HepG2 (cell line): ENCODE measurements around the gene AQP11. TPM values are rescaled to one million over a fixed set of nuclear protein-coding genes. Genes with fewer than 3 reads are reported as not detected.
A peak's percentile ranks its signal among the peaks of the same experiment; 100 is the strongest.

Experiments used
- CEBPB ChIP-seq: IDR thresholded peaks from 2 replicates; pipeline ENCODE4 v1.6.1; 2011; ENCODE audit warnings: low read depth, low read length, improper control_type of control experiment, borderline replicate concordance
- DR1 ChIP-seq: sonication (generic); formaldehyde crosslinking; IDR thresholded peaks from 2 replicates; pipeline ENCODE4 v1.8.0; 2021; ENCODE audit warnings: mild to moderate bottlenecking, missing genetic modification reagents, inconsistent platforms
- ELF1 ChIP-seq: sonication (generic); formaldehyde crosslinking; IDR thresholded peaks from 2 replicates; pipeline ENCODE4 v1.4.0; 2020; ENCODE audit warnings: missing genetic modification reagents
- ELK4 ChIP-seq: sonication (generic); formaldehyde crosslinking; IDR thresholded peaks from 2 replicates; pipeline ENCODE4 v1.9.0; 2021; ENCODE audit warnings: missing genetic modification reagents, borderline replicate concordance
- HMGXB4 ChIP-seq, 2 experiments: sonication (generic) in 1 of 2; formaldehyde crosslinking in 1 of 2; IDR thresholded peaks; 2 replicates each; pipeline versions ENCODE4 v1.4.0 to v1.6.1; 2018 to 2020; ENCODE audit warnings: missing genetic modification reagents in 2 of 2, borderline replicate concordance in 1 of 2, low read depth in 1 of 2, mild to moderate bottlenecking in 1 of 2, missing biosample characterization in 1 of 2
- KLF13 ChIP-seq: sonication (generic); formaldehyde crosslinking; IDR thresholded peaks from 2 replicates; pipeline ENCODE4 v1.4.0; 2020; ENCODE audit warnings: mild to moderate bottlenecking, missing genetic modification reagents
- KLF9 ChIP-seq: IDR thresholded peaks from 2 replicates; pipeline ENCODE4 v1.6.1; 2016; ENCODE audit warnings: low read depth
- MEF2D ChIP-seq: sonication (generic); formaldehyde crosslinking; IDR thresholded peaks from 2 replicates; pipeline ENCODE4 v1.5.1; 2020; ENCODE audit warnings: mild to moderate bottlenecking, missing genetic modification reagents
- PLSCR1 ChIP-seq: sonication (generic); formaldehyde crosslinking; IDR thresholded peaks from 2 replicates; pipeline ENCODE4 v1.5.0; 2020; ENCODE audit warnings: missing genetic modification reagents, mild to moderate bottlenecking, borderline replicate concordance
- POLR2AphosphoS5 ChIP-seq: IDR thresholded peaks from 2 replicates; pipeline ENCODE4 v1.6.1; 2012; ENCODE audit warnings: low read depth, low read length
- RFX1 ChIP-seq: fragments of 450-650 bp; IDR thresholded peaks from 2 replicates; pipeline ENCODE4 v1.6.1; 2017
- RORA ChIP-seq: sonication (generic); formaldehyde crosslinking; IDR thresholded peaks from 2 replicates; pipeline ENCODE4 v1.5.0; 2020; ENCODE audit warnings: mild to moderate bottlenecking, missing genetic modification reagents, moderate library complexity
- SATB2 ChIP-seq: sonication (generic); formaldehyde crosslinking; IDR thresholded peaks from 2 replicates; pipeline ENCODE4 v1.5.0; 2020; ENCODE audit warnings: missing genetic modification reagents
- TERF1 ChIP-seq: sonication (generic); formaldehyde crosslinking; IDR thresholded peaks from 2 replicates; pipeline ENCODE4 v1.8.0; 2022; ENCODE audit warnings: mild to moderate bottlenecking, missing genetic modification reagents, moderate library complexity
- ZNF101 ChIP-seq: sonication (generic); formaldehyde crosslinking; IDR thresholded peaks from 2 replicates; pipeline ENCODE4 v1.4.0; 2020; ENCODE audit warnings: mild to moderate bottlenecking, low read depth, missing genetic modification reagents, borderline replicate concordance
- ZNF264 ChIP-seq: sonication (generic); formaldehyde crosslinking; IDR thresholded peaks from 2 replicates; pipeline ENCODE4 v1.4.0; 2020; ENCODE audit warnings: missing genetic modification reagents
- ZNF317 ChIP-seq: sonication (generic); formaldehyde crosslinking; IDR thresholded peaks from 2 replicates; pipeline ENCODE4 v1.5.0; 2020; ENCODE audit warnings: mild to moderate bottlenecking, missing genetic modification reagents
- ZNF326 ChIP-seq: sonication (generic); formaldehyde crosslinking; IDR thresholded peaks from 2 replicates; pipeline ENCODE4 v1.4.0; 2020; ENCODE audit warnings: missing genetic modification reagents, borderline replicate concordance
- ZNF362 ChIP-seq: sonication (generic); formaldehyde crosslinking; IDR thresholded peaks from 2 replicates; pipeline ENCODE4 v1.4.0; 2020; ENCODE audit warnings: missing genetic modification reagents, mild to moderate bottlenecking, borderline replicate concordance
- ZNF432 ChIP-seq: sonication (generic); formaldehyde crosslinking; IDR thresholded peaks from 2 replicates; pipeline ENCODE4 v1.5.0; 2020; ENCODE audit warnings: missing genetic modification reagents, mild to moderate bottlenecking, borderline replicate concordance
- ZNF563 ChIP-seq: sonication (generic); formaldehyde crosslinking; IDR thresholded peaks from 2 replicates; pipeline ENCODE4 v1.8.0; 2022; ENCODE audit warnings: mild to moderate bottlenecking, moderate library complexity, missing genetic modification reagents
- ZNF790 ChIP-seq: sonication (generic); formaldehyde crosslinking; IDR thresholded peaks from 2 replicates; pipeline ENCODE4 v1.8.0; 2022; ENCODE audit warnings: missing genetic modification reagents, mild to moderate bottlenecking, borderline replicate concordance
- ZNF891 ChIP-seq: sonication (generic); formaldehyde crosslinking; IDR thresholded peaks from 2 replicates; pipeline ENCODE4 v1.5.0; 2020; ENCODE audit warnings: mild to moderate bottlenecking, missing genetic modification reagents
- ZSCAN29 ChIP-seq: sonication (generic); formaldehyde crosslinking; conservative IDR thresholded peaks from 2 replicates; pipeline ENCODE4 v1.4.0; 2020; ENCODE audit warnings: mild to moderate bottlenecking, missing genetic modification reagents
- polyA plus RNA-seq, 8 experiments: library from polyadenylated mRNA; depleted of rRNA in 3 of 8; stranded (reverse) in 7 of 8; unstranded in 1 of 8; fragments of >200 nt; fragmentation: Illumina TruSeq in 4 of 8; extraction: Trizol in 4 of 8; gene quantifications; 2 replicates each; pipeline versions ENCODE4 v1.2.1 to v1.2.3, GENCODE V29; 2011 to 2016; ENCODE audit warnings: low read depth in 4 of 8, missing spikeins in 1 of 8, mixed read lengths in 1 of 8; ENCODE audit not compliant: insufficient read depth in 1 of 8
- total RNA-seq, 5 experiments: library from RNA; depleted of rRNA; stranded (reverse); fragments of >200 nt; fragmentation: Illumina TruSeq; extraction: Trizol; gene quantifications; 2 replicates each; pipeline ENCODE4 v1.2.3, GENCODE V29; 2016; ENCODE audit warnings: low read depth in 1 of 5

The AQP11 gene
- total and polyA plus RNA-seq, 2 of the 13 experiments (the other 11 are each of a cell fraction or from before 2014, with no cell fraction given): 10.4 to 15.3 TPM

- TF ChIP-seq TERF1 (CRISPR knock-in tag): 0 out of 2 replicates have a peak, but pooled peaks have one; percentile 55
- no peak for TF ChIP-seq DR1 (CRISPR knock-in tag)
- no peak for TF ChIP-seq HMGXB4 (CRISPR knock-in tag; IDR thresholded peaks at IDR 0.05; ENCODE audit: borderline replicate concordance in 1 of 2, low read depth in 1 of 2)
- TF ChIP-seq PLSCR1 (CRISPR knock-in tag): no peak
- TF ChIP-seq RORA (CRISPR knock-in tag): no peak
- no peak for TF ChIP-seq ZNF362 (CRISPR knock-in tag)
- TF ChIP-seq ZNF563: no peak
- 0 out of 2 replicates have a peak, but pooled peaks have one; percentile 84 for TF ChIP-seq ZNF891
- TF ChIP-seq RFX1: no peak
- TF ChIP-seq ZNF790 (CRISPR knock-in tag): no peak
- peak; percentile 17; the same call in 1 of the 2 replicates for TF ChIP-seq ZNF317 (CRISPR knock-in tag)
- peak; percentile 22; the same call in 1 of the 2 replicates for TF ChIP-seq KLF13 (CRISPR knock-in tag)
- TF ChIP-seq ELF1 (CRISPR knock-in tag): peak; percentile 72; the same call in 1 of the 2 replicates
- no peak for TF ChIP-seq ZNF432 (CRISPR knock-in tag)
- TF ChIP-seq ZNF101 (CRISPR knock-in tag): no peak
- TF ChIP-seq ZSCAN29: peak; percentile 23; the same call in 1 of the 2 replicates
- TF ChIP-seq SATB2 (CRISPR knock-in tag): no peak
- no peak for TF ChIP-seq CEBPB
- TF ChIP-seq POLR2AphosphoS5: no peak
- TF ChIP-seq ZNF326 (CRISPR knock-in tag): no peak
- TF ChIP-seq MEF2D (CRISPR knock-in tag): no peak
- TF ChIP-seq KLF9 (CRISPR knock-in tag): no peak
- no peak for TF ChIP-seq ELK4
- peak; percentile 94 for TF ChIP-seq ZNF264 (CRISPR knock-in tag)
Measured at GRCh38 chr11:77590194-77590782, 535 bp downstream of the AQP11 start (continued).
